ENCODE results near the gene SNN.

SNN gene

DNA sequence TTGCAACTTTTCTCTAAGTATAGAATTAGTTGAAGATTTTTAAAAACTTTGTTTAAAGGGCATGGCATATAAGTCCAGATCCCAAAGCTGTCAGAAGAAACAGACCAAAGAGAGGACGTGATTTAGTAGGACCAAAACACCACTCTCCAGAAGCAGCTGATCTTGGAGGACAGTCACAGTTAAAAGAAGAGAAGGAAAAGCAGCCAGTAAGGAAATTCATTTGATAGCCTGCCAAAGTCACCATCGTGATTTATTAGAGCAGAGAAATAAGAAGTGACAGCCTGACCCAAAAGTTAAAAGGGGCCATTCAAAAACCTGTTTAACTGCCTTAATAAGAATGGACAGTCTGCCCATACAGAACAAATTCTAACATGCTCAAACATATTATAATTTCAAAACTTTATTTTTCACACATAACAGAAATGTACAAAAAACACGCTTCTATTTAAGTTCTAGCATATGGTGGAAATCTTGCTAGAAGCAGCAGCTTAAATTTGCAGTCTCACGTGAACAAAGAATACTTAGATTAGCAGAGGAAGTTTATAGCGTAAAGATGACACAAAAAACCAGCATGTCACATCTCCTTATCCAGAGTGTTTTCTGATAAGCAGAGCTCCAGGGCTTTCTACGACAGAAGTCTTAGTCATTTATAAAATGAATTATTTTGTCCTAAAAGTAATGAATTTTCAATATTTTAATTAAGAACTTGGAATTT lies 37.2 kb downstream of the SNN start:
- DNase-seq: no peak

DNA sequence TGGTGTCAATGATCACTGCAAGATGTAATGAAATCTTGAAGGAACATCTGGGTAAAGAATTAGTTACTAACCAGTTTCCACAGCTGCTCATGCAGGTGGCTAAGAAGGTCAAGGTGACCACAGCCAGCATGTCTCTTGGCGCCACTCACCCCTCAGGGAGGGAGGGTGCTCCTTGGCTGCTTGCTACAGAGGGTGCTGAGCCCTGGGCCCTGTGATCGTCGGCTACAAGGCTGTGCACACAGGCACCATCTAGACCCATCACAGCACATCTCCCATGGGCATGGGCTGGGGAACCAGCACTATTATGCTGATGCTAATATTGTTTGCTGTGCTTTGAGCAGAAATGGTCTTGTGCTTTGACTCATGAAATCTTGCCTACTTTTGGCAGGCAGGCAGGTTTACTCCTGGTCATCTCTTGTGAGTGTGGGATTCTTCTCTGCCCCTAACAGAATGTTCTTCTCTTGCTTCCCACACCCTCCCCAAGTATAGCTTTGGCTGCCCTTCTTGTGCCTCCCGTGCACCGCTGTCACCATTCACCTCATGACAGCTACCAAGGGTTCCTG lies 38.0 kb downstream of the SNN start:
- peak; percentile 28 for DNase-seq

DNA sequence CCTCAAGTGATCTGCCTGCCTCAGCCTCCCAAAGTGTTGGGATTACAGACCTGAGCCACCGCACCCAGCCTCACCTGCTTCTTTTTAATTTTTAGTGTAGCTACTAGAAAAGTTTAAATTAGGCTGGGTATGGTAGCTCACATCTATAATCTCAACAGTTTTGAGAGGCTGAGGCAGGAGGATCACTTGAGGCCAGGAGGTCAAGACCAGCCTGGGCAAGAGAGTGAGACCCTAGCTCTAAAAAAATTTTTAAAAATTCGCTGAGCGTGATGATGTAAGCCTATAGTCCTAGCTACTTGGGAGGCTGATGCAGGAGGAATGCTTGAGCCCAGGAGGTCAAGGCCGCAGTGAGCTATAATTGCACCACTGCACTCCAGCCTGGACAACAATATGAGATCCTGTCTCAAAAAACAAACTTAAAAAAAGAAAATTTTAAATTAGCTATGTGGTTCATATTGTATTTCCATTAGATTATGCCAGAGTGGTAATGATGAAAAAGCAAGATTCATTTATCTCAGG lies 39.5 kb downstream of the SNN start:
- DNase-seq: no peak

DNA sequence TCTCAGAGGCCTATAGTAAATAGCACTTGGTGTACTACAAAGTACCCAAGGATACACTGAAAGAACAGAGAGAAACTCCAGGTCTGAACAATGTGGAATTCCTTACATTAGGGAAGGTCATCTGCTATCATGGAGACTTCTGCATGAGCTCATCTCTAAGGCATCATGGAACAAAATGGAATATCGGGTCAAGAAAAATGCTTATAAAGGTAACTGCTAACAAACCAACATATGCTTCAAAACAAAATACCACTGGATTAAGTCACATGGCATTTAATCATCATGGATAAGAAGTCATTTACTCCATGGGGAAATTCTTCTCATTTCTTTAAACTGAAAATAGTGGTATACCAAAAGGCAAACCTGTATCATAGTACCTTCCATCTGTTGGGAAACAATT lies 40.2 kb downstream of the SNN start:
- no peak for DNase-seq

DNA sequence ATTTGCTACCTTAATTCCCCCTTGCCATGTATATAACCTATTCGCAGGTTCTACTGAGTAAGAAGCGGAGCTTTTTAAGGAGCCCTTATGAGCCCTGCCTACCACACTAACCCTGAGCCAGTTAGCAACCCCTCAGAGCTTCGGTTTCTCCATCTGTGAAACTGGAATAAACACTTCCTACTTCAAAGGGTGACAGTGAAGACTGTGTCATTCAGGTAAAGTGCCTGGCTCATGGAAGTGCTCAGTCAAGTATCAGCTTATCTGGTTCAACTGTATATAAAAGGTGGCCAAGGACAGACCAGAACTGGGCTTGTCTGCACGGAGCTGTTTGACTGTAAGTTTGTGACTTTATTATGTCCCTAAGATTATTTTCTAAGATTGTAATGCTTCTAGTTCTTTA lies 43.4 kb downstream of the SNN start:
- no peak for DNase-seq

DNA sequence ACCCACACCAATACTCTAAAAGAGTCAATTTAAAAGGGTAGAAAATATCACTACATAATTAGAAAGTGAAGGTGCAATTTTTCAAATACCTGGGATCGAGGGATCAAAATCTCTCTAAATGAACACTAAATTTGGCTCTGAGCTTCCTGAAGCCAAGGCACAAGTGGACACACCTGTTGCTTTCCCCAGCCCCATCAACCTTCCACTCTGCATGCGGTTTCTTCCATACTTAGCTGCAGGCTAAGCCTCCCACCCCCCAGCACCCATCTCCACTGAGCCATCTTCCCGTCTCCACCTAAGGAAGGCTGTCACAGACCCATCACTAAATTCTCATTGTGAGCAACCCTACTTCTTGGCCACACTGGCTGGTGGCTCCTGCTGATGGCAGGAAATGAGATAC lies 43.9 kb downstream of the SNN start:
- DNase-seq: no peak

DNA sequence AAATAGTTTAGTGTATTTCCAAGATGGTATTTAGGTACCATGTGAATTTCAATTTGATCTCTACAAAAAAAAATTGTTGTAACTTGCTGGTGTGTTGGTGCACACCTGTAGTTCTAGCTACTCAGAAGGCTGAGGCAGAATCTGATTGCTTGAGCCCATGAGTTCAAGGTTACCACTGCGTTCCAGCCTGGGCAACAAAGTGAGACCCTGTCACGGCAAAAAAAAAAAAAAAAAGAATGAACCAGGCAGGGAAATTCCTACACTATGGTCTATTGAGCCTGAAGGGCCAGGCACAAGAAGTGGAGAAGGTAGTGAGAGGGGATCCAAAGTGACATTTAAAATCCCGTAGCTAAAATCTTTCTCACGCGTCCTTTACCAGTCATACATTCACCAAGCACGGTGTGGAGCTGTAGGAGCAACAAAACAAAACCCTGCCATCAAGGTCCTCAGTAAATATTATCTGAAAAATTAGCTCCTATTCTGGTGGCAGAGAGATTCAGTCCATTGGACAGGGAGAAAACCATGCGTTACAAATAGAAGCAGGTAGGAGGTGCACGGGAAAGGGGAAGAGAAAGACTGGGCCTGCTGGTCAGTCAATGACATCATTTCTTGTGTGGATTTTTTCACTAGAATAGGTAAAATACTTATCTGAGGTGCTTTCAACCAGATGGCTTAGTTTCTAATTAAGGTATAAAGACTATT lies 47.1 kb downstream of the SNN start:
- DNase-seq: no peak

DNA sequence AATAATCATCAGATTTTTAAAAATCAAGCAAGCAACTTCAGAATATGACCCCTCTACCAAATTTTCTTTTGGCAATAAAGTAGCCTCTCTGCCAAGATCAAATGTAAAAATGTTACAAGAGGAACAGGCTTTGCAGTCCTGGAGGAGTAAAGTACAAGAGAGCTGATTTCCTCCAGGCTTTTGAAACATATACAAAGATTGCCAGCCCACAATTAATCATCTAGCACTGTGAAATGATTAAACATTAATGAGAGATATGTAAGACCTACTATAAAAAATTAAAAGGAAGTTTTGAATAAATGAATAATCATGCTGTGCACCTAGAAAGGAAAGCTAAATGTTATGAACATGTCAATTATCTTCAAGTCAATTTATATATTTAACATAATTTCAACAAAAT lies 48.1 kb downstream of the SNN start:
- DNase-seq: no peak

DNA sequence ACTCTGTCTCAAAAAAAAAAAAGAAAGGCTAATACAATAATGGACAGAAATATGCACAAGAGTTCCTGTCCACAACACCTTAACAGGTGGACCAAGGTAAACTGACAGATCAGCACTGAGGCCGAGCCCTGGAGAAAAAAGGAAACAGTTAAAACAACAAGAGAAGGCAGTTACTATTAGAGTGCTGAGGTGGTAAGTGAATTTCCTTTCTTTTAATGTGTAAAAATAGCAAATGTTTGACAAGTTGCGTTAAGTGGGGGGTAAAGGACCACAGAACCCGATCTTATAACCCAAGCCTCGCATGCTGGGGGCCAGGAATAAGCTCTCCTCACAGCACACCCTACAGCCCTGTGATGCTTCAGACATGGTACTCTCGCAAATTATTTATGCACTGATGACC lies 49.6 kb downstream of the SNN start:
- no peak for DNase-seq

DNA sequence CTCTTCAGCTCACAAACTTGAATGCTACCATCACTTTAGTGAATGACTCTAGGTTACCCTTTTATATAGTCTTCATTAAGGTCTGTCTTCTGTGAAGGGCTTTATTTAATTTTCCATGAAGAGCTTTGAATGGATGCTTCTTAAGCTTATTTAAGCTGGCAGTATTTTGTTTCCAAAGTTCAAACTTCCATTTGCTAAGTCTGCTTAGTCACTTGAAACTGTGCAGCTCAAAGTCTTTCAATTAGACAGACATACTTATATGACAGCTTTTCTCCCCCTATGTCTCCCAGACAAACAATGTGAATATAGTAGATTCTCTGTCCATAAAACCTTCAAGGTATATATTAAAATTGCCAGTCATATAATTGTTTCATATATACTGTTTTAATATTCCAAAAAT lies 50.9 kb downstream of the SNN start:
- no peak for DNase-seq

DNA sequence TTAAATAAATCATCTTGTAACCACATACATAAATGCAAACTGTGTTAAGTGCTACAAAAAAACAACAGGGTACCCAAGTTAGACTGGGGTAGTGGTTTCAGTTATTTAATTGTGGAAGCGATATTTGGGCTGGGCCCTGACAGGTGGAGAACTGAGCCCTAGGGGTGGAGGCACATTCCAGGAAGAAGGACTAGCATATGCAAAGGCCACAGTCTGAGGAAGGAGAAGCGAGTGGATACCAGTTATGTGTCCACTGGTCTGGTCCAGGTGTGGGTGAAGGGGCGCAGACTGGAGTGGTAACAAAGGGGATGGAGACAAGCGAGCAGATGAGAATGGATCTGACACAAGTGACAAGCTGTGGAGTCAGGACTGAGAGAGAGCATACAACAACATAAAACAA lies 51.5 kb downstream of the SNN start:
- DNase-seq: no peak

DNA sequence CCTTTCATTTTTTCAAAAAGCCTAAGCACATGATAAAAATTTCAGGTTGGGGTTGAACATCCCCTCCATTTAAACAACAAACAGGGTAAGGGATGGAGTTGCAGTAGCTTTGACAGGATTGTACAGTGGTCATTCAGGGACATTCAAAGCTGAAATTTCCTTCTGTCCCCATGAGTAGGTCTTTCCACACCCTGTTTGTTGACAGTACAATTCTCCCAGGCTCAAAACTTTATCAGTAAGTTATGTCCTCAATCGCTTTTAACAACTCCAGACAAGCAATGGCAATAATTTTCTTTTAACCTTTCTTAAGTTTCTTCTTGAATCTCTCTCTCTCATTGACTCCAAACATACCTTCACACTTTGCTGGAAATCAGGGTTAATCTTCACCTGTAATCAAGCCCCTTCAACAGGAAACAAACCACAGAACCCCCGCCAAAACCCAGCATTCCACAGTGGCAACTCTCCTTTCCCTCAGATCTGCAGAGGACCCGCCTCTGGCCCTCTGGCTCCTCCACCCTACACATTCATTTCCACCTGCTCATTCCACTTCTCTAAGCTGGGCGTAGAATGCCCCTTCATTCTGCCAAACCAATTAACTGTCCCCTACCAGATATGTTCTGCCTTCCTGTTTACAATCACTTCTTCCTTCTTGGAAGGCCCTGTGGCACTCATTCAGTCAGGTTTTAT lies 53.7 kb downstream of the SNN start:
- DNase-seq: no peak

DNA sequence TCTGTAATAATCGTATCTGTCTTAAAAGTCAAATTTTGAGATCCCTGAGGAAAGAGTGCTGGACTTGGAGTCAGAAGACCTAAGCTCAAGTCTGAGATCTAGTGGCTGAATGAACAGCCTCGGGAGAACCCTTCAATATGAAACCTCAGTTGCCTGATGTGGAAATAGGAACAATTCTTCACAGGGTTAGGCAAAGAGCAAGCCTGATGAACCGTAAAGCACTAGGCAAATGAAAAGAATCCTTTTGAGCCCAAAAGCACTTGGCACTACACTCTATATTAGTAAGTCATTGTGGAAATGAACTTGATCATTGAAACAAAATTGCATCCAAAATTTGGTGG lies 54.2 kb downstream of the SNN start:
- no peak for DNase-seq

DNA sequence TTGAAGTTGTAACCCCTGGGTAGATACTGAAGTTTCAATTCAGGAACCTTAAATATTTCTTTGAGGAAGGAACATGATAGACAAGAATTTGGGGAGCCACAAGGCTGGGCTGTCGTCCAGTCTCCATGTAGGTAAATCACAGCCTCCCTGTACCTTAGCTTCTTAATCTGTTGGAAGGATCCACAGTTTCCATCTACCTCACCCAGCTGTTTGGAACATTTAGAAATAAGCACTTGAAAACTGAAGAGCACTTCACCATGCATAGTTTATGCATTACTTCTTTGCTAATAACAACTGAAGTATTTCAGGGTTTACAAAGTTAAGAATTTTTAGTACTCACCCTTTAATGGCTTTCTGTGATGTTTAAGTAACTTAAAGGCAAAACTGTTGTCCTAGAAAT lies 57.2 kb downstream of the SNN start:
- DNase-seq: no peak

DNA sequence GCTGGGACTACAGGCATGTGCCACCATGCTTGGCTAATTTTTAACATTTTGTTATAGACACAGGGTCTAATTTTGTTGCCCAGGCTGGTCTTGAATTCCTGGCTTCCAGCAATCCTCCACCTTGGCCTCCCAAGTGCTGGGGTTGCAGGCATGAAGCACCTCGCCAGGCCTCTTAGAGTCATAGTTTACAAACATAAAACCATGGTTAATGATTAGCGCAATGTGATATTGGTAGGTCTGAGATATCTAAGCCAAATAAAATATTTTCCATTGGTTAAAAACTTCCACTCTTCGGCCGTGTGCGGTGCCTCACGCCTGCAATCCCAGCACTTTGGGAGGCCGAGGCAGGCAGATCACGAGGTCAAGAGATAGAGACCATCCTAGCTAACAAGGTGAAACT lies 57.8 kb downstream of the SNN start:
- DNase-seq: no peak

DNA sequence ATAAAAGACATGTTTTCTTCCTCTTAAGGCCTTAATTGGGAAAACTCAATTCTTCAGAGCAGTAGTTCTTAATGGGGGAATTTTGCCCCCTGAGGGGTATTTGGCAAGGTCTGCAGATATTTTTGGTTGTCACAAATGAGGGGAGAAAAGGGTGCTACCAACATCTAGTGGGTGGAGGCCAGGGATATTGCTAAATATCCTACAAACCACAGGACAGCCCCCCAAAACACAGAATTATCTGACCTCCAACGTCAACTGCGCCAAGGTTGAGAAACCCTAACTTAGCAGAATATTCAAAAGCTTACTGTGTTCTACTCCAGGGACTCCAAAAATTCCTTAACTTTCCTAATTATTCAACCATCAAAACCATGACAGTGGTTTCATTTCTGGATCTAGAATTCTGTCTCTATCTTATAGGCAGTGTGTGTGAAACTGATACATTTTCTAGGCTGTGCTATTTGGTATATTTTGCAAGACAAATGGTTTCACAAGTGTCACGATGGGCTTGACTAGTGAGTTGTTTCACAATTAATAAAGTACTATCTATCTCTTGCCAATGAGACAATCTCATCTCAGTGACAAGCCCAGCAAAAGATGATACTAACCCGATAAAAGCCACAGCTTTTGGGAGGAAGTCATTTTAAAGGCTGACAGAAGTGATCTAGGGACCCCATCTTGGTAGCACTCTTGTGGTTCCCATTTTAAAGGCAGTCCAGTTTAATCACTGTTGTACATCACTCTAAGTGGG lies 59.7 kb downstream of the SNN start:
- DNase-seq: no peak
